WTC11 (cell line): Measurements from ENCODE around the gene STX12. TPM values are rescaled to one million over a fixed set of nuclear protein-coding genes. Genes with fewer than 3 reads are reported as not detected.

Experiments
- ATAC-seq: fragments of 200-7000 bp; cut with Tn5 transposase; 2 replicates; pipeline ENCODE4 v1.10.0; 2021; ENCODE audit warnings: mild to moderate bottlenecking, moderate library complexity
- CTCF ChIA-PET: fragments of 300-600 bp; sonication (Branson Sonifier 250); formaldehyde crosslinking; loops from one replicate; lab custom pipeline; 2021; ENCODE audit warnings: antibody characterized with exemption; lab: Charles Lee
- POLR2A ChIA-PET: fragments of 350-600 bp; sonication (Branson Sonifier 250); formaldehyde crosslinking; loops from one replicate; lab custom pipeline; 2021; ENCODE audit warnings: antibody characterized with exemption; lab: Charles Lee
- DNase-seq: peaks from one replicate; pipeline ENCODE4 v3.0.0; 2021; ENCODE audit warnings: low spot score
- H3K27ac Mint-ChIP-seq: 2 replicates; pipeline ENCODE4 v1.8.0; 2021; ENCODE audit warnings: mixed read lengths
- H3K27me3 Mint-ChIP-seq: 2 replicates; pipeline ENCODE4 v1.8.0; 2021; ENCODE audit warnings: low read depth, mild to moderate bottlenecking, moderate library complexity, mixed read lengths
- H3K36me3 Mint-ChIP-seq: 2 replicates; pipeline ENCODE4 v1.8.0; 2021; ENCODE audit warnings: mixed read lengths
- H3K4me1 Mint-ChIP-seq: 2 replicates; pipeline ENCODE4 v1.8.0; 2022; ENCODE audit warnings: mixed read lengths
- H3K4me3 Mint-ChIP-seq: 2 replicates; pipeline ENCODE4 v1.8.0; 2021; ENCODE audit warnings: mild to moderate bottlenecking, moderate library complexity, mixed read lengths
- H3K9me3 Mint-ChIP-seq: 2 replicates; pipeline ENCODE4 v1.8.0; 2021; ENCODE audit warnings: mixed read lengths
- ERG ChIP-seq: fragments of 250-450 bp; sonication (Bioruptor Pico); IDR thresholded peaks from 2 replicates; pipeline ENCODE4 v1.8.0; 2021; ENCODE audit warnings: mild to moderate bottlenecking
- GABPB1 ChIP-seq: sonication (generic); formaldehyde crosslinking; IDR thresholded peaks from 2 replicates; pipeline ENCODE4 v1.8.1; 2023; ENCODE audit warnings: mild to moderate bottlenecking, missing genetic modification reagents
- HMGA2 ChIP-seq: fragments of 250-450 bp; sonication (Bioruptor Pico); IDR thresholded peaks from 2 replicates; pipeline ENCODE4 v1.4.0; 2021; ENCODE audit warnings: mild to moderate bottlenecking, moderate library complexity
- JAZF1 ChIP-seq: fragments of 250-450 bp; sonication (Bioruptor Pico); IDR thresholded peaks from 2 replicates; pipeline ENCODE4 v1.9.0; 2021; ENCODE audit warnings: moderate library complexity, mild to moderate bottlenecking, inconsistent platforms
- JUN ChIP-seq: sonication (generic); formaldehyde crosslinking; IDR thresholded peaks from 2 replicates; pipeline ENCODE4 v1.8.0; 2023; ENCODE audit warnings: mild to moderate bottlenecking, missing genetic modification reagents
- SMAD3 ChIP-seq: sonication (generic); formaldehyde crosslinking; IDR thresholded peaks from 2 replicates; pipeline ENCODE4 v1.8.0; 2022; ENCODE audit warnings: missing genetic modification reagents, mild to moderate bottlenecking, borderline replicate concordance
- SMAD4 ChIP-seq: sonication (generic); formaldehyde crosslinking; IDR thresholded peaks from 2 replicates; pipeline ENCODE4 v1.8.0; 2022; ENCODE audit warnings: mild to moderate bottlenecking, missing genetic modification reagents
- SP1 ChIP-seq: sonication (generic); formaldehyde crosslinking; conservative IDR thresholded peaks from 2 replicates; pipeline ENCODE4 v1.8.1; 2022; ENCODE audit warnings: missing genetic modification reagents
- TP53 ChIP-seq: sonication (generic); formaldehyde crosslinking; IDR thresholded peaks from 2 replicates; pipeline ENCODE4 v1.8.1; 2023; ENCODE audit warnings: mild to moderate bottlenecking, missing genetic modification reagents
- ZBTB21 ChIP-seq: sonication (generic); formaldehyde crosslinking; IDR thresholded peaks from 2 replicates; pipeline ENCODE4 v1.8.1; 2023; ENCODE audit warnings: mild to moderate bottlenecking, missing genetic modification reagents, borderline replicate concordance
- ZNF532 ChIP-seq: fragments of 250-450 bp; sonication (Bioruptor Pico); IDR thresholded peaks from 2 replicates; pipeline ENCODE4 v1.9.0; 2021; ENCODE audit warnings: mild to moderate bottlenecking, borderline replicate concordance
- total RNA-seq: library from RNA; stranded (reverse); gene quantifications from 3 replicates; pipeline ENCODE4 v1.2.3, GENCODE V29; 2021
- TF ChIP-seq, protein P1 (sequence below): sonication (generic); formaldehyde crosslinking; IDR thresholded peaks from 2 replicates; pipeline ENCODE4 v1.8.1; 2023; ENCODE audit warnings: mild to moderate bottlenecking, missing genetic modification reagents
- TF ChIP-seq, protein P2 (sequence below): sonication (generic); formaldehyde crosslinking; IDR thresholded peaks from 2 replicates; pipeline ENCODE4 v1.8.0; 2022; ENCODE audit warnings: mild to moderate bottlenecking, missing genetic modification reagents
- TF ChIP-seq, protein P3 (sequence below): fragments of 200-600 bp; IDR thresholded peaks from 2 replicates; pipeline ENCODE4 v1.8.0; 2022; ENCODE audit warnings: antibody characterized with exemption
- TF ChIP-seq, protein P4 (sequence below): fragments of 250-450 bp; sonication (Bioruptor Pico); conservative IDR thresholded peaks from 2 replicates; pipeline ENCODE4 v1.9.0; 2021; ENCODE audit warnings: mild to moderate bottlenecking
- TF ChIP-seq, protein P5 (sequence below): fragments of 250-450 bp; sonication (Bioruptor Pico); IDR thresholded peaks from 2 replicates; pipeline ENCODE4 v1.9.0; 2021; ENCODE audit warnings: moderate library complexity, mild to moderate bottlenecking, inconsistent platforms, borderline replicate concordance
- TF ChIP-seq, protein P6 (sequence below): sonication (generic); formaldehyde crosslinking; IDR thresholded peaks from 2 replicates; pipeline ENCODE4 v1.8.1; 2023; ENCODE audit warnings: mild to moderate bottlenecking, missing genetic modification reagents, moderate library complexity

Gene STX12
- total RNA-seq, 1 experiment from 2014 or later = 10.3 TPM

DNA sequence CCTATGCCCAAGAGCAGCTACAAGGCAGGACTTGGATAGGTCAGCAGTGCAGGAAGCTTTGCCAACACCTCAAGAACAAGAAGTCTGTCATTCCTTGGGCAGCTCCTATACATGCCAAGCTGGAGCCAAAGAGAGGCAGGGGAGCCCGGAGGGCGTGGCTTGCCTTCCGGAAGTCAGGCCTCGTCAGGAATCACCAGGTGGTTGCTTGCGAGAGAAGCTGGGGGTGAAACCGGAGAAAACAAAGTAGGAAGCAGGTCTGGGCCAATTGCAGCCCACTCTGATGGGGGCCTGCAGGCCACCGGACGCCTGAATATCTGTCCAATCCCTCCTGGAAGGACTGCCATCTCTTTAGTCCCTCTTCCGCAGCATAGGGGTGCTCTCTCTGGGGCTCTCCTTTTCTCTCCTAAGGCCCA lies 48.1 kb upstream of the STX12 start:
- H3K4me1 Mint-ChIP-seq = peaks cover 8% of the 10 kb centered on the region
- no peak for TF ChIP-seq ERG (CRISPR knock-in tag)
- no peak for TF ChIP-seq ZBTB21 (CRISPR knock-in tag)
- 0 out of 2 replicates have a peak, but pooled peaks have one; percentile 13 for TF ChIP-seq SMAD3
- TF ChIP-seq SP1 (CRISPR knock-in tag) = no peak
- TF ChIP-seq, all 79 proteins: peak for 1
- Mint-ChIP-seq H3K27ac (peak overlapping the region; percentile 90), H3K9me3 (no peaks in the 10 kb centered on the region), H3K36me3 (peaks cover 3% of the 10 kb centered on the region; the same call in 1 of the 2 replicates), H3K27me3 (peaks cover 11% of the 10 kb centered on the region), H3K4me3 (peak overlapping the region; percentile 63)
- ChIA-PET CTCF (interaction anchor here (0.5 to 5.1 kb wide), 41 partner anchors 12 to 936 kb away, joined by 3 to 83 read pairs (median 4); partner anchors contain the start of genes IFI6, PPP1R8 and STX12), POLR2A (interaction anchor here (0.9 to 2.2 kb wide), 9 partner anchors 8 to 364 kb away, joined by 3 to 20 read pairs (median 4); partner anchors contain the start of genes AHDC1, EYA3, IFI6 and PPP1R8)
- ATAC-seq (peak; percentile 0; the same call in 1 of the 2 replicates), DNase-seq (peak; percentile 58)

DNA sequence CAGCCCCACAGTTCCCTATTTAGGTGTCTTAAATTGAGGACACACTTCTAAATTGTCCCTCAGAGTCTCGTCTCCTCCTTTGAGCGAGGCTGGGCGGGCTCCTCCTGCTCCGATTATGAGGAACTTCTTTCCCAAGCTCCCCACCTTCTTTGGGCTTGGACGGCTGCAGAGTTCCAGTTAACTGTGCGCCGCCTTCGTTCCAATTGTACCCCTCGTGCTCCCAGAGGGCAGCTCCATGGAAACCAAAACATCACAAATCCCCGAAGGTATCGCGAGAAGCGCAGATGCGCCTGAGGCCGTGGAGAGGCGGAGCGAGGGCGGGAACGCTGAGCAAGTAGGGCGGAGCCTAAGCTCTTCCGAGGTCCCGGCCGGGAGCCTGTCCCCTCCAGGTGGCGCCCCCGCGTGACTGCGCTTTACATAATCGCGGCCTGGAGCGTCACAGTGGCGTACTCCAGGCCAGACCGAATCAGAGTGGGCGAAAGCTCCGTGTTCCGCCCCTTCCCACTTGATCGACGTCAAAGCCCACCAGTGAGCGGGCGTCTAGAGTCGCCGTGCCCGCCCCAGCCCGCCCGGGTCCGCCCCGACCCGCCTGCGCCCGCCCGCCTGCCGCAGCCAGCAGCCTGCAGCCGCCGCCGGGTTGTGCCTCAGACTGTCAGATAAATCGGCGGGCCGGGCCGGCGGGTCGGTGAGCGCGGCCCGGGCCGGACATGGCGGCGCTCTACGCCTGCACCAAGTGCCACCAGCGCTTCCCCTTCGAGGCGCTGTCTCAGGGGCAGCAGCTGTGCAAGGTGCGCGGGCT lies 47.4 kb upstream of the STX12 start, which contains the start of gene FAM76A:
TSS of gene FAM76A (plus strand) at position 588 of the 799 bp plus-strand sequence. CDS start at position 708, 120 bp downstream.
- POLR2A ChIA-PET = interaction anchor here (0.9 to 2.2 kb wide), 9 partner anchors 9 to 363 kb away, joined by 3 to 20 read pairs (median 4); partner anchors contain the start of genes AHDC1, EYA3, IFI6 and PPP1R8
- TF ChIP-seq, protein P1, sequence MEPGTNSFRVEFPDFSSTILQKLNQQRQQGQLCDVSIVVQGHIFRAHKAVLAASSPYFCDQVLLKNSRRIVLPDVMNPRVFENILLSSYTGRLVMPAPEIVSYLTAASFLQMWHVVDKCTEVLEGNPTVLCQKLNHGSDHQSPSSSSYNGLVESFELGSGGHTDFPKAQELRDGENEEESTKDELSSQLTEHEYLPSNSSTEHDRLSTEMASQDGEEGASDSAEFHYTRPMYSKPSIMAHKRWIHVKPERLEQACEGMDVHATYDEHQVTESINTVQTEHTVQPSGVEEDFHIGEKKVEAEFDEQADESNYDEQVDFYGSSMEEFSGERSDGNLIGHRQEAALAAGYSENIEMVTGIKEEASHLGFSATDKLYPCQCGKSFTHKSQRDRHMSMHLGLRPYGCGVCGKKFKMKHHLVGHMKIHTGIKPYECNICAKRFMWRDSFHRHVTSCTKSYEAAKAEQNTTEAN (CRISPR knock-in tag) = no peak
- TF ChIP-seq ZBTB21 (CRISPR knock-in tag) (no peak), ZNF532 (CRISPR knock-in tag) (no peak), HMGA2 (CRISPR knock-in tag) (no peak), TP53 (CRISPR knock-in tag) (no peak), GABPB1 (peak; percentile 30; the same call in 1 of the 2 replicates), SMAD4 (CRISPR knock-in tag) (no peak), JUN (CRISPR knock-in tag) (no peak), JAZF1 (CRISPR knock-in tag) (no peak)
- TF ChIP-seq, protein P2, sequence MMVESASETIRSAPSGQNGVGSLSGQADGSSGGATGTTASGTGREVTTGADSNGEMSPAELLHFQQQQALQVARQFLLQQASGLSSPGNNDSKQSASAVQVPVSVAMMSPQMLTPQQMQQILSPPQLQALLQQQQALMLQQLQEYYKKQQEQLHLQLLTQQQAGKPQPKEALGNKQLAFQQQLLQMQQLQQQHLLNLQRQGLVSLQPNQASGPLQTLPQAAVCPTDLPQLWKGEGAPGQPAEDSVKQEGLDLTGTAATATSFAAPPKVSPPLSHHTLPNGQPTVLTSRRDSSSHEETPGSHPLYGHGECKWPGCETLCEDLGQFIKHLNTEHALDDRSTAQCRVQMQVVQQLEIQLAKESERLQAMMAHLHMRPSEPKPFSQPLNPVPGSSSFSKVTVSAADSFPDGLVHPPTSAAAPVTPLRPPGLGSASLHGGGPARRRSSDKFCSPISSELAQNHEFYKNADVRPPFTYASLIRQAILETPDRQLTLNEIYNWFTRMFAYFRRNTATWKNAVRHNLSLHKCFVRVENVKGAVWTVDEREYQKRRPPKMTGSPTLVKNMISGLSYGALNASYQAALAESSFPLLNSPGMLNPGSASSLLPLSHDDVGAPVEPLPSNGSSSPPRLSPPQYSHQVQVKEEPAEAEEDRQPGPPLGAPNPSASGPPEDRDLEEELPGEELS (CRISPR knock-in tag) = peak; percentile 84; the same call in 1 of the 2 replicates
- TF ChIP-seq, protein P3, sequence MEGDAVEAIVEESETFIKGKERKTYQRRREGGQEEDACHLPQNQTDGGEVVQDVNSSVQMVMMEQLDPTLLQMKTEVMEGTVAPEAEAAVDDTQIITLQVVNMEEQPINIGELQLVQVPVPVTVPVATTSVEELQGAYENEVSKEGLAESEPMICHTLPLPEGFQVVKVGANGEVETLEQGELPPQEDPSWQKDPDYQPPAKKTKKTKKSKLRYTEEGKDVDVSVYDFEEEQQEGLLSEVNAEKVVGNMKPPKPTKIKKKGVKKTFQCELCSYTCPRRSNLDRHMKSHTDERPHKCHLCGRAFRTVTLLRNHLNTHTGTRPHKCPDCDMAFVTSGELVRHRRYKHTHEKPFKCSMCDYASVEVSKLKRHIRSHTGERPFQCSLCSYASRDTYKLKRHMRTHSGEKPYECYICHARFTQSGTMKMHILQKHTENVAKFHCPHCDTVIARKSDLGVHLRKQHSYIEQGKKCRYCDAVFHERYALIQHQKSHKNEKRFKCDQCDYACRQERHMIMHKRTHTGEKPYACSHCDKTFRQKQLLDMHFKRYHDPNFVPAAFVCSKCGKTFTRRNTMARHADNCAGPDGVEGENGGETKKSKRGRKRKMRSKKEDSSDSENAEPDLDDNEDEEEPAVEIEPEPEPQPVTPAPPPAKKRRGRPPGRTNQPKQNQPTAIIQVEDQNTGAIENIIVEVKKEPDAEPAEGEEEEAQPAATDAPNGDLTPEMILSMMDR = no peak
- TF ChIP-seq, protein P4, sequence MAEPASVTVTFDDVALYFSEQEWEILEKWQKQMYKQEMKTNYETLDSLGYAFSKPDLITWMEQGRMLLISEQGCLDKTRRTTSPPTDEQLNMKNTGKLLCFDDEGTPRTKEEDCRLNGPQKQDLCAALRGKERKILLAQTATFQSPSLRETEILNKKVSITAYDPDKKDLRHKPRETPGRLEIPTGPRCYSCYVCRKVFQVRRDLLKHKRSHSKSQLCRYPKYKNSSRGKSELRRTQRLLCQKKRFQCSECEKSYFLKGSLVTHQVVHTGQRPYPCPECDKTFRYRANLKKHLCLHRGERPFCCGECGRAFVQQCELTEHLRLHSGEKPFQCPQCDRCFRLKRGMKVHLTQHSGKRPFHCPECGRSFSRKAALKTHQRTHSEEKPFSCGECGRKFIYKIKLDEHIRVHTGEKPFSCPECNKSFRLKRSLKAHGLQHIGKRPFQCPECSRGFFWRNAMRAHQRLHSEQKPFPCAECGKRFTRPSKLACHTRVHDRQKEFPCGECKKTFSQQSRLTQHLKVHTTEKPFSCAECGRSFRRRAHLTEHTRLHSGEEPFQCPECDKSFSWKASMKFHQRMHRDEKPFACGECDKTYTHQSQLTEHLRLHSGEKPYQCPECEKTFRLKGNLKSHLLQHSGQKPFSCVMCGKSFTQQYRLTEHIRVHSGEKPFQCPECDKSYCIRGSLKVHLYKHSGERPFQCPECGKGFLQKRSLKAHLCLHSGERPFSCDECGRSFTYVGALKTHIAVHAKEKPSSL (CRISPR knock-in tag) = no peak
- TF ChIP-seq, protein P5, sequence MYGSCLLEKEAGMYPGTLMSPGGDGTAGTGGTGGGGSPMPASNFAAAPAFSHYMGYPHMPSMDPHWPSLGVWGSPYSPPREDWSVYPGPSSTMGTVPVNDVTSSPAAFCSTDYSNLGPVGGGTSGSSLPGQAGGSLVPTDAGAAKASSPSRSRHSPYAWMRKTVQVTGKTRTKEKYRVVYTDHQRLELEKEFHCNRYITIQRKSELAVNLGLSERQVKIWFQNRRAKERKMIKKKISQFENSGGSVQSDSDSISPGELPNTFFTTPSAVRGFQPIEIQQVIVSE = no peak
- TF ChIP-seq, protein P6, sequence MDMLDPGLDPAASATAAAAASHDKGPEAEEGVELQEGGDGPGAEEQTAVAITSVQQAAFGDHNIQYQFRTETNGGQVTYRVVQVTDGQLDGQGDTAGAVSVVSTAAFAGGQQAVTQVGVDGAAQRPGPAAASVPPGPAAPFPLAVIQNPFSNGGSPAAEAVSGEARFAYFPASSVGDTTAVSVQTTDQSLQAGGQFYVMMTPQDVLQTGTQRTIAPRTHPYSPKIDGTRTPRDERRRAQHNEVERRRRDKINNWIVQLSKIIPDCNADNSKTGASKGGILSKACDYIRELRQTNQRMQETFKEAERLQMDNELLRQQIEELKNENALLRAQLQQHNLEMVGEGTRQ (CRISPR knock-in tag) = peak; percentile 77

More for the DNA sequence above, 47.4 kb upstream of the STX12 start, which contains the start of gene FAM76A:
- Mint-ChIP-seq H3K27ac (peak within 1 kb of the TSS; percentile 90), H3K4me1 (peaks cover 8% of the 10 kb centered on the region), H3K9me3 (no peaks in the 10 kb centered on the region), H3K36me3 (peaks cover 3% of the 10 kb centered on the region; the same call in 1 of the 2 replicates), H3K4me3 (peak within 1 kb of the TSS; percentile 84), H3K27me3 (peaks cover 11% of the 10 kb centered on the region)
- CTCF ChIA-PET = interaction anchor here (0.5 to 5.1 kb wide), 41 partner anchors 12 to 937 kb away, joined by 3 to 83 read pairs (median 4); partner anchors contain the start of genes IFI6, PPP1R8 and STX12
- peak; percentile 96 for ATAC-seq
- peak; percentile 100 for DNase-seq
